ENCODE results near the gene MYO1B. TPM values are rescaled to one million over a fixed set of nuclear protein-coding genes. Genes with fewer than 3 reads are reported as not detected.

The MYO1B gene
- total RNA-seq, 1 donor from 2014 or later, result 43.7 TPM

GRCh38 chr2:191212119-191212518 is 33.1 kb upstream of the MYO1B start:
- intact Hi-C loops (cut with DNase I), result no loop called here

GRCh38 chr2:191213333-191213732 is 31.9 kb upstream of the MYO1B start:
- H3K4me3 ChIP-seq, result no peak overlapping the region
- H3K27me3 ChIP-seq, result no peaks in the 10 kb centered on the region
- peaks cover 4% of the 10 kb centered on the region for H3K9me3 ChIP-seq
- peaks cover 33% of the 10 kb centered on the region for H3K4me1 ChIP-seq
- H3K36me3 ChIP-seq, result no peaks in the 10 kb centered on the region
- no peak for DNase-seq (ENCODE audit: extremely low spot score in 2 of 2)
- H3K27ac ChIP-seq, result no peak overlapping the region
- intact Hi-C loops (cut with DNase I), result no loop called here
- TF ChIP-seq POLR2A (IDR thresholded peaks at IDR 0.05) (no peak), CTCF (IDR thresholded peaks at IDR 0.05) (no peak), POLR2AphosphoS5 (IDR thresholded peaks at IDR 0.05; ENCODE audit: insufficient read depth in 1 of 2, low read depth in 1 of 2) (no peak)

More at GRCh38 chr2:191212119-191212518, 33.1 kb upstream of the MYO1B start:
- DNase-seq (ENCODE audit: extremely low spot score in 2 of 2), result no peak
- Histone ChIP-seq H3K36me3 (no peaks in the 10 kb centered on the region), H3K27me3 (no peaks in the 10 kb centered on the region), H3K4me1 (peaks cover 20% of the 10 kb centered on the region), H3K27ac (no peak overlapping the region), H3K4me3 (no peak overlapping the region), H3K9me3 (peaks cover 4% of the 10 kb centered on the region)
- TF ChIP-seq POLR2A (IDR thresholded peaks at IDR 0.05), result no peak
- TF ChIP-seq CTCF (IDR thresholded peaks at IDR 0.05), result no peak
- no peak for TF ChIP-seq POLR2AphosphoS5 (IDR thresholded peaks at IDR 0.05; ENCODE audit: insufficient read depth in 1 of 2, low read depth in 1 of 2)

DNA sequence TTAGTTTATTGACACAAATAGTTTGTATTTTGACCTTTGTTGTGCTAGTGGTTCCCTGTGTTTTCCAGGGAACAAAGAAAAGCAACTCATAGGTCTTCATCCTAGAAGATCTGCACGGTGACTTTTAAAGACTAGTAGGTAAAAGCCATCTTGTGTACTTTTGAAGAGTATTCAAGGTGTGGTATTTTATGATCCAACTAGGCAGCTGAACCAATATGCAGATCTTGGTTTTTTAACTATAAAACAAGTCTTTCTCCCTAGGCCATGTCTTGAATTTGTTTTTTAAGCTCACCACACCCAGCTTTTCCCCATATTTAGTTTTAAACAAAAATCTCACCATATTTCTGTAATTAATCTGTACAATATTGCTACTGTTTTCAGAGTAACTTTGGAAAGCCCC is 30.0 kb upstream of the MYO1B start:
- Histone ChIP-seq H3K4me3 (no peak overlapping the region), H3K9me3 (peaks cover 4% of the 10 kb centered on the region), H3K27ac (no peak overlapping the region), H3K36me3 (no peaks in the 10 kb centered on the region), H3K27me3 (no peaks in the 10 kb centered on the region), H3K4me1 (peaks cover 35% of the 10 kb centered on the region)
- DNase-seq (ENCODE audit: extremely low spot score in 2 of 2), result no peak
- no peak for TF ChIP-seq CTCF (IDR thresholded peaks at IDR 0.05)
- no peak for TF ChIP-seq POLR2AphosphoS5 (IDR thresholded peaks at IDR 0.05; ENCODE audit: insufficient read depth in 1 of 2, low read depth in 1 of 2)
- TF ChIP-seq POLR2A (IDR thresholded peaks at IDR 0.05), result no peak
- intact Hi-C loops (cut with DNase I), result no loop called here

DNA sequence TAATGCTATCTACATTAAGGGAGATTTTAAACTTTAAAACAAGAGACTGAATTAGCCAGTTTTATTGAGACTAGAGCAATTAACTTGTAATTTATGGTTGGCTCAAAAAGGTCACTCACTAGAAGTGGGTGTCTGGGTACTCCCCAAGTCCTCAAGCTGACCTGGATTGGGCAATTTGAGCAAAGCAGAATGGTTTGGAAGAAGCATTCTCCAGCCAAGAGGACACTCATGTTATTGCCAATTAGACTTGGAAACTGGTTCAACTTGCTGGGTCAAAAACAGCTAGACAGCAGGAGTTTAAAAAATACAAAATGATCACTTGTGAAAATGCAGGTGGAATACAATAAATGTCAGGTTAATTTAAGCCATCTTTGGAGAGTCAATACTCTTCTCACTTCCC is 29.5 kb upstream of the MYO1B start:
- intact Hi-C loops (cut with DNase I), result no loop called here
- H3K36me3 ChIP-seq, result no peaks in the 10 kb centered on the region
- H3K9me3 ChIP-seq, result peaks cover 4% of the 10 kb centered on the region
- H3K4me3 ChIP-seq, result no peak overlapping the region
- H3K4me1 ChIP-seq, result peaks cover 35% of the 10 kb centered on the region
- TF ChIP-seq POLR2AphosphoS5 (IDR thresholded peaks at IDR 0.05; ENCODE audit: insufficient read depth in 1 of 2, low read depth in 1 of 2) (no peak), POLR2A (IDR thresholded peaks at IDR 0.05) (no peak), CTCF (IDR thresholded peaks at IDR 0.05) (no peak)
- H3K27ac ChIP-seq, result no peak overlapping the region
- no peak for DNase-seq (ENCODE audit: extremely low spot score in 2 of 2)
- H3K27me3 ChIP-seq, result no peaks in the 10 kb centered on the region

GRCh38 chr2:191217580-191217979 is 27.6 kb upstream of the MYO1B start:
- TF ChIP-seq CTCF (IDR thresholded peaks at IDR 0.05) (no peak), POLR2AphosphoS5 (IDR thresholded peaks at IDR 0.05; ENCODE audit: insufficient read depth in 1 of 2, low read depth in 1 of 2) (peak in 1 of 2 donors; percentile 49)
- no peaks in the 10 kb centered on the region for H3K36me3 ChIP-seq
- intact Hi-C loops (cut with DNase I), result no loop called here
- no peak for DNase-seq (ENCODE audit: extremely low spot score in 2 of 2)
- H3K27me3 ChIP-seq, result no peaks in the 10 kb centered on the region
- H3K9me3 ChIP-seq, result no peaks in the 10 kb centered on the region
- H3K27ac ChIP-seq, result no peak overlapping the region
- no peak overlapping the region for H3K4me3 ChIP-seq
- peaks cover 35% of the 10 kb centered on the region for H3K4me1 ChIP-seq

All from vagina (tissue), 2 donors.